VCaP (cell line): ENCODE data around the gene CAMKMT.

Experiments
- H3K27ac ChIP-seq: fragments of 450-650 bp; 2 replicates; pipeline ENCODE4 v1.5.1; 2017
- TF ChIP-seq, protein P1 (sequence below): fragments of 450-650 bp; conservative IDR thresholded peaks from 2 replicates; pipeline ENCODE4 v1.5.1; 2017; ENCODE audit warnings: mild to moderate bottlenecking, moderate library complexity

CAMKMT gene

GRCh38 chr2:44680424-44680971 lies 318.8 kb downstream of the CAMKMT start:
- no peak overlapping the region for H3K27ac ChIP-seq
- TF ChIP-seq, protein P1, sequence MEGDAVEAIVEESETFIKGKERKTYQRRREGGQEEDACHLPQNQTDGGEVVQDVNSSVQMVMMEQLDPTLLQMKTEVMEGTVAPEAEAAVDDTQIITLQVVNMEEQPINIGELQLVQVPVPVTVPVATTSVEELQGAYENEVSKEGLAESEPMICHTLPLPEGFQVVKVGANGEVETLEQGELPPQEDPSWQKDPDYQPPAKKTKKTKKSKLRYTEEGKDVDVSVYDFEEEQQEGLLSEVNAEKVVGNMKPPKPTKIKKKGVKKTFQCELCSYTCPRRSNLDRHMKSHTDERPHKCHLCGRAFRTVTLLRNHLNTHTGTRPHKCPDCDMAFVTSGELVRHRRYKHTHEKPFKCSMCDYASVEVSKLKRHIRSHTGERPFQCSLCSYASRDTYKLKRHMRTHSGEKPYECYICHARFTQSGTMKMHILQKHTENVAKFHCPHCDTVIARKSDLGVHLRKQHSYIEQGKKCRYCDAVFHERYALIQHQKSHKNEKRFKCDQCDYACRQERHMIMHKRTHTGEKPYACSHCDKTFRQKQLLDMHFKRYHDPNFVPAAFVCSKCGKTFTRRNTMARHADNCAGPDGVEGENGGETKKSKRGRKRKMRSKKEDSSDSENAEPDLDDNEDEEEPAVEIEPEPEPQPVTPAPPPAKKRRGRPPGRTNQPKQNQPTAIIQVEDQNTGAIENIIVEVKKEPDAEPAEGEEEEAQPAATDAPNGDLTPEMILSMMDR: no peak

- no peak overlapping the region for H3K27ac ChIP-seq
- TF ChIP-seq, protein P1: no peak
These were observed 319.3 kb downstream of the CAMKMT start for GRCh38 chr2:44680983-44681531.

DNA sequence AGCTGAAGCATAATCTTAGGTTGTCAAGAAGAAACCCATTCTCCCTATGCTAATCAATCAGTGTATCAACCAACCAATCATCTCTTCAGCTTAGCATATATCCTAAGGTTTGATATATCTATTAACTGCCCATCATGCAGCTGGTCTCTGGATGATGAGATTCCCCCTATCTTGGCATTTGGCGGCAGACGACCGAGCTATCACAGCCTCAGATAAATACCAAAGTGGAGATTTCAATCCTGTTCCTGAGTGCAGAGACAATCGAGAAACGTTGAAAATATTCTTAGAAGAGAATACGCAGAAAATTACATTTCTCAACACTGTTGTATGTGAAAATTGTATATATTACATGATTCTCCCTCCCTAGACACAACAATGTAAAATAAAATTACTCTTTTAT lies 320.7 kb downstream of the CAMKMT start:
- H3K27ac ChIP-seq: no peak overlapping the region
- TF ChIP-seq, protein P1: no peak

DNA sequence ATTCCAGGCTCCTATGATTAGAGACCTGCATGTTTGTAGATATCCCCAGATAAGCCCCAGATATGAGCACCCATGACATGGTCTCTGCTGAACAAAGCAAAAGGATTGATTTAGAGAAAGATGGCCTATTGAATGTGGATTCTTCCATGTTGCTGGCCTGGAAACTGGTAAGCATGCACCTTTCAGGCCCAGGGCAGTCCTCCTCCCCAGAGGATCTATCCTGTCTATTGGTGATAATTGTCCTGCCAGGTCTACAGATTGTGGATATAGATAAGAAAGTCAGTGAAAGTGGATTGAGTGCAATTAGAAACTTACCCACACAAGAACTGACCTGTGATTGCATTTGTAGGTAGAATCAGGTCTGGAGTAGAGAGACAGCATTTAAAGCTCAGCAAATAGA lies 322.8 kb downstream of the CAMKMT start:
- TF ChIP-seq, protein P1: no peak
- H3K27ac ChIP-seq: no peak overlapping the region

DNA sequence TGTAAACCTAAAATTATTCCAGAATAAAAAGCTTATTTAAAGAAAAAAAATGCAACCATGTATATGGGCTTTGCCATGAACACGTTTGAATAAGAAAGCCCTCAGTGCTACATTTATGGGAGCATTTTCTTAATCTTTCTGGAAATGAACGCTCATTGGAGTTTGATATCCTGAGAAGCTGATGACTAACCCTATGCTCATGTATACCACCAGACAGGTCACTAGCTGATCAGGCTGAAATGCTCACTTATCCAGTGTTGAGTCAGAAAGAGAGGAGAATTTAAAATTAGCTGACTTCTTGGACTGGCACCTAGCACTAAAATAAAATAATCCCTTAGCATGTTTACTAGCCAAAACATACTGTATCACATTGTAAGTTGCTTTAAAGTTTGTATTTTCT lies 324.8 kb downstream of the CAMKMT start:
- TF ChIP-seq, protein P1: no peak
- no peak overlapping the region for H3K27ac ChIP-seq

- TF ChIP-seq, protein P1: no peak
- H3K27ac ChIP-seq: no peak overlapping the region
These were observed 326.1 kb downstream of the CAMKMT start for GRCh38 chr2:44687686-44688455.

- no peak overlapping the region for H3K27ac ChIP-seq
- TF ChIP-seq, protein P1: no peak
These were observed 326.8 kb downstream of the CAMKMT start for GRCh38 chr2:44688456-44689124.
